A549 (cell line): ENCODE data around the gene AMDHD1. TPM values are rescaled to one million over a fixed set of nuclear protein-coding genes. Genes with fewer than 3 reads are reported as not detected.

Experiments used
- ATAC-seq, 2 experiments: fragments of 200-7000 bp in 1 of 2; fragments of >200 bp in 1 of 2; cut with Nextera tagmentation in 1 of 2; cut with Tn5 transposase in 1 of 2; 3 replicates each; pipeline versions ENCODE4 v1.8.0 to v1.9.1; 2018 to 2020; ENCODE audit warnings: mild to moderate bottlenecking in 1 of 2, moderate library complexity in 1 of 2
- CTCF ChIA-PET: fragments of 300-600 bp; sonication (Branson Sonifier 250); formaldehyde crosslinking; extraction: SDS; loops from one replicate; lab custom pipeline; 2021; ENCODE audit warnings: antibody characterized with exemption, inconsistent platforms; lab: Yijun Ruan, JAX
- POLR2A ChIA-PET: fragments of 350-600 bp; formaldehyde crosslinking; extraction: SDS; loops from one replicate; lab custom pipeline; 2021; ENCODE audit warnings: antibody characterized with exemption, inconsistent platforms; lab: Yijun Ruan, JAX
- DNase-seq, 2 experiments: peaks; one replicate each; pipeline versions ENCODE4 v3.0.0 to v3.0.0-alpha.2; 2011 to 2016; ENCODE audit warnings: low read depth in 1 of 2, low spot score in 1 of 2
- FAIRE-seq: peaks from 2 replicates; lab custom pipeline; 2011; peaks lifted over from hg19 to GRCh38; lab: Jason Lieb, UNC
- H3K27ac ChIP-seq, 2 experiments: fragments of >200 bp; sonication (Bioruptor Twin); formaldehyde crosslinking; 3 replicates each; pipeline ENCODE4 v1.5.1; 2016 to 2017
- H3K4me1 ChIP-seq: fragments of >200 bp; sonication (Bioruptor Twin); formaldehyde crosslinking; 3 replicates; pipeline ENCODE4 v1.6.1; 2016
- H3K4me2 ChIP-seq: fragments of >200 bp; sonication (Bioruptor Twin); formaldehyde crosslinking; 3 replicates; pipeline ENCODE4 v1.6.1; 2016
- H3K4me3 ChIP-seq: fragments of >200 bp; sonication (Bioruptor Twin); formaldehyde crosslinking; 3 replicates; pipeline ENCODE4 v1.5.1; 2016
- H3K9me3 ChIP-seq: fragments of >200 bp; sonication (Bioruptor Twin); formaldehyde crosslinking; 3 replicates; pipeline ENCODE4 v1.6.1; 2016
- CBX2 ChIP-seq: fragments of 200-600 bp; sonication (generic); IDR thresholded peaks from 2 replicates; pipeline ENCODE4 v1.6.1; 2016; ENCODE audit warnings: low read depth, mild to moderate bottlenecking, borderline replicate concordance
- CBX8 ChIP-seq: fragments of 200-600 bp; sonication (generic); IDR thresholded peaks from 2 replicates; pipeline ENCODE4 v1.6.1; 2016
- EHMT2 ChIP-seq: fragments of 200-600 bp; sonication (generic); IDR thresholded peaks from 2 replicates; pipeline ENCODE4 v1.6.1; 2016; ENCODE audit warnings: antibody characterized with exemption, low read depth, mild to moderate bottlenecking, moderate library complexity
- ESRRA ChIP-seq: fragments of 150-350 bp; IDR thresholded peaks from 2 replicates; pipeline ENCODE4 v1.6.1; 2014; ENCODE audit warnings: mild to moderate bottlenecking, low read length, borderline replicate concordance
- FOSB ChIP-seq: fragments of 250-450 bp; sonication (Bioruptor Pico); IDR thresholded peaks from 2 replicates; pipeline ENCODE4 v1.5.0; 2020; ENCODE audit warnings: mild to moderate bottlenecking, moderate library complexity
- HOXB13 ChIP-seq: fragments of 250-450 bp; sonication (Bioruptor Pico); IDR thresholded peaks from 2 replicates; pipeline ENCODE4 v1.5.0; 2020; ENCODE audit warnings: low read depth, mild to moderate bottlenecking, moderate library complexity
- KDM1A ChIP-seq: fragments of 200-600 bp; sonication (generic); IDR thresholded peaks from 2 replicates; pipeline ENCODE4 v1.6.1; 2016; ENCODE audit warnings: low read depth, mild to moderate bottlenecking
- MAFK ChIP-seq: fragments of 450-650 bp; IDR thresholded peaks from 2 replicates; pipeline ENCODE4 v1.6.1; 2014; ENCODE audit not compliant: partially characterized antibody
- NFE2L2 ChIP-seq: fragments of 150-350 bp; conservative IDR thresholded peaks from 2 replicates; pipeline ENCODE4 v1.6.1; 2014; ENCODE audit warnings: low read length
- NR3C1 ChIP-seq: fragments of >200 bp; sonication (Bioruptor Twin); formaldehyde crosslinking; IDR thresholded peaks from 3 replicates; pipeline ENCODE4 v1.6.1; 2017
- POLR2A ChIP-seq: IDR thresholded peaks from 2 replicates; pipeline ENCODE4 v1.6.1; 2012; ENCODE audit warnings: mild to moderate bottlenecking, low read length
- POLR2AphosphoS2 ChIP-seq: conservative IDR thresholded peaks from 2 replicates; pipeline ENCODE4 v1.6.1; 2012; ENCODE audit warnings: low read length, improper control_type of control experiment, inconsistent platforms
- RAD21 ChIP-seq, 2 experiments: fragments of >200 bp in 1 of 2; sonication (Bioruptor Twin) in 1 of 2; formaldehyde crosslinking in 1 of 2; IDR thresholded peaks in 1 of 2; conservative IDR thresholded peaks in 1 of 2; 2 replicates in 1 of 2; 3 replicates in 1 of 2; pipeline ENCODE4 v1.6.1; 2012 to 2018; ENCODE audit warnings: inconsistent platforms in 1 of 2
- SMC3 ChIP-seq: fragments of >200 bp; sonication (Bioruptor Twin); formaldehyde crosslinking; IDR thresholded peaks from 3 replicates; pipeline ENCODE4 v1.6.1; 2018; ENCODE audit warnings: inconsistent platforms
- ZNF302 ChIP-seq: fragments of 250-450 bp; sonication (Bioruptor Pico); IDR thresholded peaks from 2 replicates; pipeline ENCODE4 v1.9.0; 2021; ENCODE audit warnings: inconsistent platforms, mild to moderate bottlenecking, moderate library complexity
- WGBS: methylation state at CpG from one replicate; pipeline ENCODE4 v1.1.6; 2017; ENCODE audit errors: missing lambda C conversion rate; 5-methylcytosine and 5-hydroxymethylcytosine counted together
- polyA plus RNA-seq, 4 experiments: library from polyadenylated mRNA; depleted of rRNA in 3 of 4; stranded (reverse); fragments of >200 nt; fragmentation: RNase III in 1 of 4; extraction: RNeasy Plus Mini Kit Qiagen cat#74134 plus additional on column Dnase treatment in 1 of 4; gene quantifications; 2 replicates in 3 of 4; 3 replicates in 1 of 4; pipeline ENCODE4 v1.2.3, GENCODE V29; 2011 to 2017
- TF ChIP-seq, protein P1 (sequence below): IDR thresholded peaks from 2 replicates; pipeline ENCODE4 v1.6.1; 2012
- TF ChIP-seq, protein P2 (sequence below): fragments of >200 bp; sonication (Bioruptor Twin); formaldehyde crosslinking; IDR thresholded peaks from 3 replicates; pipeline ENCODE4 v1.6.1; 2016
- TF ChIP-seq, protein P3 (sequence below): fragments of 450-650 bp; IDR thresholded peaks from 2 replicates; pipeline ENCODE4 v1.6.1; 2014; ENCODE audit warnings: antibody characterized with exemption
- TF ChIP-seq, protein P4 (sequence below): fragments of >200 bp; sonication (Bioruptor Twin); formaldehyde crosslinking; IDR thresholded peaks from 3 replicates; pipeline ENCODE4 v1.5.1; 2016

The AMDHD1 gene
- polyA plus RNA-seq, 2 of the 4 experiments (the other 2 are of a cell fraction) = 4.1 to 7.7 TPM

DNA sequence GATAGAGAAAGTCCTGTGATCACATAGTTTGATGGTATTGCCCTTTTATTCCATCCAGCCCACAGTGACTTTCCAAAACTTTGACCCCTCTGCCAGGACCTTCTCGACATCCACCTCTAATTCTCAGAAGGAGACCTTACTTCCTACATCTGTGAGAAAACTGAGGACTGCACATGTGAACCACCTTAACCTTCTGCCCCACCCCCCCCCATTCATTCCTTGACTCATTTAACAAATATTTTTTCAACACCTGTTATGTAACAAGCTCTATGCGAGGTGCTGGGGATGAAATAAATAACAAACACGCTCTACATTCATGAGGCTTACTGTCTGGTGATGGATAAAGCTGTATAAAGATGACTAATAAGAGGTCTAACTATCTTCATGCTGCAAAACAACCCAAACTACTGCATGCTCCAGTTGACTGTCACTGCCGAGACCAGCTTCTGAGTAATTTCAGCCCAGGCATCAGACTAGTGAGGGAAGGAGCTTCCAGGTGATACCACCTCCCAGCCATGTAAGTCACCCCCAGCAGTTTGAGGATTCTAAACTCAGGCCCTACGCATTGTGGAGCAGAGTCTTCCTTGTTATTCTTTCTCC is 54.9 kb downstream of the AMDHD1 start (continued):
- TF ChIP-seq RAD21 (conservative IDR thresholded peaks at IDR 0.05 in 1 of 2, IDR thresholded peaks at IDR 0.05 in 1 of 2) (no peak), KDM1A (no peak), MAFK (no peak), ESRRA (no peak)
- TF ChIP-seq, protein P1, sequence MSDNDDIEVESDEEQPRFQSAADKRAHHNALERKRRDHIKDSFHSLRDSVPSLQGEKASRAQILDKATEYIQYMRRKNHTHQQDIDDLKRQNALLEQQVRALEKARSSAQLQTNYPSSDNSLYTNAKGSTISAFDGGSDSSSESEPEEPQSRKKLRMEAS = no peak
- TF ChIP-seq, protein P2, sequence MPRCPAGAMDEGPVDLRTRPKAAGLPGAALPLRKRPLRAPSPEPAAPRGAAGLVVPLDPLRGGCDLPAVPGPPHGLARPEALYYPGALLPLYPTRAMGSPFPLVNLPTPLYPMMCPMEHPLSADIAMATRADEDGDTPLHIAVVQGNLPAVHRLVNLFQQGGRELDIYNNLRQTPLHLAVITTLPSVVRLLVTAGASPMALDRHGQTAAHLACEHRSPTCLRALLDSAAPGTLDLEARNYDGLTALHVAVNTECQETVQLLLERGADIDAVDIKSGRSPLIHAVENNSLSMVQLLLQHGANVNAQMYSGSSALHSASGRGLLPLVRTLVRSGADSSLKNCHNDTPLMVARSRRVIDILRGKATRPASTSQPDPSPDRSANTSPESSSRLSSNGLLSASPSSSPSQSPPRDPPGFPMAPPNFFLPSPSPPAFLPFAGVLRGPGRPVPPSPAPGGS = no peak
- TF ChIP-seq, all 56 proteins: peak for 0

DNA sequence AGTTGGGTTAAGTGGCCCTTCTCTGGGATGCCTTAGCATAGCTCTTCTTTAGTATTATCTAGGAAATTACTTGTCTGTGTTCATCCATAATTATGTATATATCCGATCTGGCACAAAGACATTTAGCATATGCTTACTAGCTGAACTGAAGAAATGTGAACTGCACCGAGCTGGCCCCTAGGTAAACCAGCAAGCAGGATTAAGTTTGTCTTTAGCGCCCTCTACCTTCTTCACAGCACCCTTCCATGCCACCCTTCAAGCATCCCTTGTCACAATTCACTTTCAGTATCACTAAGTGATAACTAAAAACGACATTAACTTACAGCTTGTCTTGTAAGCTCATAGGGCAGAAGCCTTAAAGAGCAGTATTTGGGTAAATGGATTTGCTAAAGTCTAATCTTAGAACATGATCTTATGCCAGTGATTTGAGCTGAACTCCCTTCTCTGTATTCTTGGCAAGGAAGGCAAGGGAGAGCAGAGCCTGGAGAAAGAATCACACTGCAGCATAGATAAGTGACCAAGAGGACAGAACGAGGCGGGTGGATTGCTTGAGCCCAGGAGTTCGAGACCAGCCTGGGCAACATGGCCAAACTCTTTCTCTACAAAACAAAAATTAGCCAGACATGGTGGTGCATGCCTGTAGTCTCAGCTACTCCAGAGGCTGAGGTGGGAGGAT is 55.6 kb downstream of the AMDHD1 start:
- DNase-seq (peak; percentile 50 to 74), ATAC-seq (peak; percentile 83 to 96; a peak in 5 of 6 replicates)
- no peak for TF ChIP-seq HOXB13 (CRISPR knock-in tag)
- TF ChIP-seq NR3C1 = no peak
- TF ChIP-seq EHMT2 = no peak
- TF ChIP-seq POLR2A = no peak
- TF ChIP-seq, protein P3, sequence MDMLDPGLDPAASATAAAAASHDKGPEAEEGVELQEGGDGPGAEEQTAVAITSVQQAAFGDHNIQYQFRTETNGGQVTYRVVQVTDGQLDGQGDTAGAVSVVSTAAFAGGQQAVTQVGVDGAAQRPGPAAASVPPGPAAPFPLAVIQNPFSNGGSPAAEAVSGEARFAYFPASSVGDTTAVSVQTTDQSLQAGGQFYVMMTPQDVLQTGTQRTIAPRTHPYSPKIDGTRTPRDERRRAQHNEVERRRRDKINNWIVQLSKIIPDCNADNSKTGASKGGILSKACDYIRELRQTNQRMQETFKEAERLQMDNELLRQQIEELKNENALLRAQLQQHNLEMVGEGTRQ = no peak
- TF ChIP-seq POLR2AphosphoS2 = no peak
- TF ChIP-seq, protein P4, sequence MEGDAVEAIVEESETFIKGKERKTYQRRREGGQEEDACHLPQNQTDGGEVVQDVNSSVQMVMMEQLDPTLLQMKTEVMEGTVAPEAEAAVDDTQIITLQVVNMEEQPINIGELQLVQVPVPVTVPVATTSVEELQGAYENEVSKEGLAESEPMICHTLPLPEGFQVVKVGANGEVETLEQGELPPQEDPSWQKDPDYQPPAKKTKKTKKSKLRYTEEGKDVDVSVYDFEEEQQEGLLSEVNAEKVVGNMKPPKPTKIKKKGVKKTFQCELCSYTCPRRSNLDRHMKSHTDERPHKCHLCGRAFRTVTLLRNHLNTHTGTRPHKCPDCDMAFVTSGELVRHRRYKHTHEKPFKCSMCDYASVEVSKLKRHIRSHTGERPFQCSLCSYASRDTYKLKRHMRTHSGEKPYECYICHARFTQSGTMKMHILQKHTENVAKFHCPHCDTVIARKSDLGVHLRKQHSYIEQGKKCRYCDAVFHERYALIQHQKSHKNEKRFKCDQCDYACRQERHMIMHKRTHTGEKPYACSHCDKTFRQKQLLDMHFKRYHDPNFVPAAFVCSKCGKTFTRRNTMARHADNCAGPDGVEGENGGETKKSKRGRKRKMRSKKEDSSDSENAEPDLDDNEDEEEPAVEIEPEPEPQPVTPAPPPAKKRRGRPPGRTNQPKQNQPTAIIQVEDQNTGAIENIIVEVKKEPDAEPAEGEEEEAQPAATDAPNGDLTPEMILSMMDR = peak; percentile 71
- no peak for TF ChIP-seq CBX8
- no peak for TF ChIP-seq FOSB (CRISPR knock-in tag)
- no peak for TF ChIP-seq NFE2L2
- TF ChIP-seq SMC3 = peak; percentile 64
- TF ChIP-seq RAD21 (conservative IDR thresholded peaks at IDR 0.05 in 1 of 2, IDR thresholded peaks at IDR 0.05 in 1 of 2) = peak; percentile 67 to 82
- TF ChIP-seq ZNF302 (CRISPR knock-in tag) = no peak

DNA sequence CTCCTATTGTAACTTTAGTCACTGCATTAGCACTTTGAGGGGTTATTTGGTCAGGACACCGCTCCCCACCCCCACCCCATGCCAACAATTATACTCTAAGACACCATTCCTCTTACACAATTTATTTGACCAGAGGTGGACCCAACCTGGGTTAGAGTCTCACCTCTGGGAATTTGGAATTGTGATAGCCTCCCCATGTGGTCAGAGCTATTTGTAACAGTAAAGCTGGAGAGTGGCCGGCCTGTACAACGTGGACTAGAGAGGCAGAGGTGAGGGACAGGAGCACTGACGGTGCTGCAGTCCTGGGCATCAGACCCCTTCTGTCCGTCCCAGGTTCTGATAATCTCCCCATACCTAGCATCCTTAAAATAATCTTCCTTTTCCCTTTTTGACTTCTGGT is 56.4 kb downstream of the AMDHD1 start:
- peaks cover 27% of the 10 kb centered on the region; the same call in 2 of the 3 replicates for H3K4me1 ChIP-seq
- no peaks in the 10 kb centered on the region for H3K9me3 ChIP-seq
- no peak for FAIRE-seq
- WGBS = 57% methylated on average over 5 of the region's 5 CpGs
- TF ChIP-seq CBX2 = no peak
- ChIA-PET CTCF (interaction anchor here (0.6 to 6.5 kb wide), 15 partner anchors 11 to 535 kb away, joined by 3 to 44 read pairs (median 4); partner anchors contain the start of gene LTA4H), POLR2A (interaction anchor here (1.3 kb wide), 1 partner anchor 36 kb away, joined by 3 read pairs; the partner anchor contains the start of gene LTA4H)
- no peak overlapping the region for H3K27ac ChIP-seq
- H3K4me2 ChIP-seq = no peak overlapping the region
- H3K4me3 ChIP-seq = no peak overlapping the region
- no peak for ATAC-seq
- DNase-seq = no peak

More for the DNA sequence above, 55.6 kb downstream of the AMDHD1 start:
- Histone ChIP-seq H3K9me3 (no peaks in the 10 kb centered on the region), H3K4me3 (no peak overlapping the region), H3K4me1 (peaks cover 27% of the 10 kb centered on the region; the same call in 2 of the 3 replicates), H3K4me2 (no peak overlapping the region; the same call in 2 of the 3 replicates), H3K27ac (no peak overlapping the region)
- ChIA-PET POLR2A (interaction anchor here (1.3 to 1.5 kb wide), 2 partner anchors 37 to 56 kb away, joined by 3 to 7 read pairs; partner anchors contain the start of genes AMDHD1, CCDC38 and LTA4H), CTCF (interaction anchor here (0.6 to 6.5 kb wide), 26 partner anchors 10 to 534 kb away, joined by 3 to 44 read pairs (median 4); partner anchors contain the start of genes AMDHD1 and LTA4H)
- FAIRE-seq = peak; percentile 84
- WGBS = 23% methylated on average over 7 of the region's 7 CpGs
